GM19238 (cell line): ENCODE results near the gene THSD4.
"Not testable (repeated sequence)": the region's sequence is repeated elsewhere in the genome, so short reads cannot be mapped to it uniquely, and the experiment has no call there.

Source experiments
- DNase-seq: peaks from one replicate; pipeline ENCODE4 v3.0.0; 2011; ENCODE audit warnings: low spot score; ENCODE audit not compliant: insufficient read length

The THSD4 gene

DNA sequence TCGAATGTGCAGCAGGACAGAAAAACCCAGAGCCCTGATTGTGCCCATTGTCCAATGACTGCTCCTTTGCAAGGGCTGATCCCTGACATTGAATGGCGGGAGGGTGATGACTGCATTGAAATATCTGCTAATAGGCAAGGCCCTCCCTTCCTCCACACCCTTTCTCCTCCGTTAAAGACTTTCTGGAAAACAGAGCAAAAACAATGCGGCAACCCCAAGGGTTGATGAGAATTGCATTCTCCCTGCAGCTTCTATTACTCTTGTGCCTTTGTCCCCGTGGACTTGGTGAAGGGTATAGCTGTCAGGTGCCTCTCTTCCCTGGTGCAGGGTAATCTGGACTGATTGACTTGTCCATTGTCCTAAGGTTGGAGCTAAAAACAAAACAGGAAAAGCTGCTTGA is 71.8 kb downstream of the THSD4 start:
- no peak for DNase-seq

DNA sequence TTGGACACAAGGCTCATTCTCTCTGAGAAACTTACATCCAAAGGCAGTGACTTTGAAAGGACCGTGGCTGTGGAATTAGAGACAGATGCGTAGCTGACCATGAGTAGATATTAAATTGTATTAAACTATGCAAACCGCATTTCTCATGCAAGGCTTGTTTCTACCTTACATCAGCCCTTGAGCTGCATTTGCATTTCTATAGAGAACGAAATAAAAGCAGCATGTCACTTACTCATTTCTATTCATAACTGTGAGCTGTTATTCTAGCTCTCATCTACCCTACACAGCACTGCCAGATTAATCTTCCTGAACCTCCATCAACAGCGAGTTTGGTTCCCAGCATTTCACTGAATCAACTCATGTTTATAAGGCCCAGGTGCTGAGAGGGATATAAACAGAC is 72.3 kb downstream of the THSD4 start:
- DNase-seq, result no peak

DNA sequence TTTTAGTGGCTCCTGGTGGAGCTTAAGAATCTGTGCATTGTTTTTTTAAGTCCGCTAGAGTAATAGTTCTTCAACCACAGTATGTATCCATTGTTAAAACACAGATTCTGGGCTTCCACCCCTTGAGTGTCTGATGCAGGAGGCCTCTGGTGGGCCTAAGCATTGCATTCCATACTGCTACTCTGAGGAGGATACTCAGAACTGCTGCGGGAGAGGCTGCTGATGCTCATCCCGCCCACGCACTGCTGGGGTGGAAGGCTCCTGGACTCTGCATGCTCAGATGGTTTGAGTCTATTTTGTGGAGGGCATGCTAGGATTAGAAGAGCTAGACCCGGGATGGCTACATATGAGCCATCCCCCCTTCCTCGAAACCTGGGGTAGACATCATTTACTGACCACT is 74.4 kb downstream of the THSD4 start:
- no peak for DNase-seq

DNA sequence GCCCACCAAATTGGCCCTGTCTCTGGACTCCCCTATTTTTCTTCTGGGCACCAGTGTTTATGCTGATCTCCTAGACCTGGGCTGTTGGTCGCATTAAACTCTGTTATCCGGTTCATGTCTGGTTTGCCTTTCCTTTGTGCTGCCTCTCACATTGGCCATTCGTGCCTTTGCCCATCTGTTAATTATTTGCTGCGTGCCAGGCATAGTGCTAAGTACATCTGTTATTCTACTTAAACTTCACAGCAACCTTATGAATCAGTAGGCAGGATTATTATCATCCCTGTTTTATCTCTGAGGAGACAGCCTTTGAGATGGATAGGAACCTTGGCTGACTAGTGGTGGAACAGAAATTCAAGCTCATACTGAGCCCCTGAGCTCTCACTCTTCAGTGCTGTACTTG is 76.0 kb downstream of the THSD4 start:
- DNase-seq, result no peak

DNA sequence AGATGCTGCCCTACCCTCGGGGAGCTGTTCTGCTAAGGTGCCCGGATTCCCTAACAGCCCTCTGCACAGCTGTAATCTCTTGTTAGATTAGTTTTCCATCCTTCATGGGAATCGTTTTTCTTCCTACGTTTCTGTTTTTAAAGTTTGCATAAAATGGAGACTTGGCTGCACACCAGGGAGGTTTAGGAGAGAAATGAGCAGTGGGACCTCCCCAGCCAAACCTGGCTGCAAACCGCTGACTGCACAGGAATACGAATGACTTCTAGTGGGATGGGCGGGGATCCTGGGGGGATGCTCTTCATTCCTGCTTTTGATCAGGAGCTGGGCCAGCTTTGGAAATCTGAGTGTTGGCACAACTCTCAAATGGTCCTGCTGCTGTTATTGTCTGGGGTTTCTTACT is 77.5 kb downstream of the THSD4 start:
- no peak for DNase-seq

DNA sequence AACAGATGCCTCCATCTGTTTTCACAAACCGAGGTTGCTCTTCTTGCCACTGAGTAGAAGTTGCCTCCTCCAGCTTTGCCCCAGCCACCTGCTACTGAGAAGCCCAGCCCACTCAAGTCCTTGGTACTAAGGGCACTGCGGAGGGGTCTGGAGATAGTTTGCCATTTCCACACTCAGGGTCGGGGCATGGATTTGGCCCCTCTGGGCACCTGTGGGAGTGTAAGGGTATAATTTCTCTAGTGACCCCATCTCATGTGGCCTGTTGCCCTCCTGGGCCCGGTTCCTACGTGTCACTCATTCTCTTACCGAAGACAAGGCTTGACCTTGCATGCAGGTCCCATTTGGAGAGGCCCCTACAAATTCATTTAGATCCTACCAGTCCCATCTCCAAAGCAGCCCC is 79.0 kb downstream of the THSD4 start:
- DNase-seq, result no peak

DNA sequence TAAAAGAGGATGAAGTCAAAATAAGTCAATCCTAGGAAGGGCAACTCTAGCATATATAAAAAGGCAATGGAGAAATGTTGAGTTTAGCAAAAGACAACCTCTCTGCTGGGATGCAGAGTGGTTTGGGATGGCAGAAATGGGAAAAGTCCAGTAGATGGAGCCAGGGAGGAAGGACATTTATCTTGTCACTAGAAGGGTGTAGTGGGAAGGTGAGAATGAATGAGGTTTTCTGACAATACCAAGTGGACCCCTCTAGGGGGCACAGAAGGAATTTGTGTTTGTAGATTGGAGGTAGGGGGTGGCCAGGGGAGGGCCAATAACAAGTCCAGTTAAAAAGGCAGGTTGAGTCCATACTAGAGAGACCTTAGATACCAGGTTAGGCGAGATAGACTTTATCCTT is 80.0 kb downstream of the THSD4 start:
- no peak for DNase-seq

DNA sequence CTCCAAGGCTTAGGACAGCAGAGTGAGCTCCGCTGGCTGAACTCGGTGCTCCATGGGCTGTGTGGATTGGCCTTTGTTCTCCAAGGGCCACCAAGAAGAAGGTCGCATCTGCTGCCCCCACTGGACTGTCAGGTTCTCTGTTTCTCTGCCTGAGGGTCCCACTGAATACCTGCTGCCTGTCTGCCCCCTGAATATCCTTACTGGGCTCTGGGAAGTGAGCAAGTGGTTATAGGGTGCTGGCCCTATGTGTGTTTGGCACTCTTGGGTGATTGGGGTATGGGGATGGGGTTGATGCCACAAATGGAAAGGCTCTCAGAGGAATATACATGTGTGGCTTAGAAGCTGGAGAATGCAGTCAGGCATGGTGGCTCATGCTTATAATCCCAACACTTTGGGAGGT is 82.3 kb downstream of the THSD4 start:
- DNase-seq, result no peak

DNA sequence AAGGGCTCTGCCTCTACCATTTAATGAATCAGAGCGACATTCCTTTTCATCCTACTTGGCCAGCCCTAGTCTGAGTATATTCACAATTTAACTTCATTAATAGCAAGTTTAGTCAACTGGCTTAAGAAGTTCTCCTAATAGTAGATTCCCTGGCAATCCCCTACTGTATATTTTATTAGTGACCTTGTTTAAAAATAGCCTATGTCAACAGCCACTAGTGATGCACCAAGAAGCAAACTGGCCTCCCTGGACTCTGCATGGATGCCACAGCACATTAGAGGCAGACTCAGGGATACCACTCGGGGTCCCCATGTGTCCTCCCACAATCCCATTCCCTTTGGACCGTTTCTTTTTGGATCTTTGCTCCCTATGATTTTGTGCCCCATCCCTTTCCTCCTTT is 83.6 kb downstream of the THSD4 start:
- DNase-seq, result no peak

DNA sequence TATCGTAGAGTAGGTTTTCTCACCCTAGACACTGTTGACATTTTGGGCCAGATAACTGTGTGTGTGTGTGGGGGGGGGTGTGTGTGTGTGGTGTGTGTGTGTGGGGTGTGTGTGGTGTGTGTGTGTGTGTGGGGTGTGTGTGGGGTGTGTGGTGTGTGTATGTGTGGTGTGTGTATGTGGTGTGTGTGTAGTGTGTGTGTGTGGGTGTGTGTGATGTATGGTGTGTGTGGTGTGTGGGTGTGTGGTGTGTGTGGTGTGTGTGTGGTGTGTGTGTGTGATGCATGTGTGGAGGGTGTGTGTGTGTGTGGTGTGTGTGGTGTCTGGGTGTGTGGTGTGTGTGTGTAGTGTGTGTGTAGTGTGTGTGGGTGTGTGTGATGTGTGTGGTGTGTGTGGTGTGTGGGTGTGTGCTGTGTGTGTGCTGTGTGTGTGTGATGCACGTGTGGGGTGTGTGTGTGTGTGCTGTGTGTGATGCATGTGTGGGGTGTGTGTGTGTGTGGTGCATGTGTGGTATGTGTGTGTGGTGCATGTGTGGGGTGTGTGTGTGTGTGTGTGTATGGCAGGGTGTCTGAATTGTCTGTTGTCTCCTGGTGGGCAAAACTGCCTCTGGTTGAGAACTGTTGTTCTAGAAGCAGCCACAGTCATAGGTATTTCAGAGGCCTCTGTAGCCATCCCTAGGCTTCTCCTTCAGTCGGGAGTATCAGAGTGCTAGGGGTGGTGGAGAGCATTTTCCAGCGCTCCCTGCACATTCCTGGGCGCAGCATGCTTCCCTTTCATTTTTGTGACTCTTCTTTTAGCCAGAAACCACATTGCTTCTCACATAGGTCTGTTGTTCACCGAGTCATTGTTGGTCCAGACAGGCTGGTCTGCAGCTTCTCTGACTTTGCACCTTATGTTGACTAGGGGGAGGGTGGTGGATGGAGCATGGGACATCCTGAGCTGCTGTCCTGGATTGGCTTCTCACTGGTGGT is 84.4 kb downstream of the THSD4 start:
- DNase-seq, result no peak

DNA sequence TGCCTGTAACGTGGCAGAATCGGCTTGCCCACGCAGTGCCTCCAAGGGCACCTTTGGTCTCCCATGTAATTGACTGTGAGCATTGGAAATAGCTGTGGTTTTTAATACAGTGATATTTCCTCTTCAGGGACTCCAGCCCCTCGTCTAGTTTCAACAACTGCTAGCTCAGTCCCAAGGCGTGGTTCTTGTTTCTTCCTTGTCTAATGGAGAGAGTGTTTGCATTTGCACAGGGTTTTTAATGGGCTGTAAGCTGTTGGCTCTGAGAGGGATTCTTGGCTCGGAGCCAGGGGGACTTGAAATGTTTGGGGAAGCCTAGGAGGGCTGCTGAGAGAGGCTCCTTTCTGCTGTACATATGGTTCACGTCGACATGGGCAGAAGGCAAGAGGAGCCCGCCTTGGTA is 86.2 kb downstream of the THSD4 start:
- DNase-seq, result no peak

DNA sequence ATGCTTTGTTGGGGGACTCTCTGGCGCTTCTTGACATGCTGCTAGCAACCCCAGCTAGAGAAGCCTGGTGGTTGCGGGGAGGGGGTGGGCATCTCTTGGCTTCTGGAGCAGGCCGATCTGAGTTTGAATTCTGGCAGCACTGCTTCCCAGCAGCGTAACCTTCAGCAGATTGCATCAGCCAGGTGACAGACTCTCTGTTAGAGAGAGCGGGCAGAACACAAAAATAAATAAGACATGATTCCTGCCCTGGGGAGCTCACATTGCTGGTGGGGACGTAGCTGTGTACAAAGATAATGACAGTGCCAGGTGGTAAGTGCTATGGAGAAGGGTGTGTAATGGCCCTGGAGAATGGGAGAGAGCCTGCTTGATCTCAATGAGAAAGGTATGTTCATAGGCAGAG is 87.4 kb downstream of the THSD4 start:
- DNase-seq, result no peak

DNA sequence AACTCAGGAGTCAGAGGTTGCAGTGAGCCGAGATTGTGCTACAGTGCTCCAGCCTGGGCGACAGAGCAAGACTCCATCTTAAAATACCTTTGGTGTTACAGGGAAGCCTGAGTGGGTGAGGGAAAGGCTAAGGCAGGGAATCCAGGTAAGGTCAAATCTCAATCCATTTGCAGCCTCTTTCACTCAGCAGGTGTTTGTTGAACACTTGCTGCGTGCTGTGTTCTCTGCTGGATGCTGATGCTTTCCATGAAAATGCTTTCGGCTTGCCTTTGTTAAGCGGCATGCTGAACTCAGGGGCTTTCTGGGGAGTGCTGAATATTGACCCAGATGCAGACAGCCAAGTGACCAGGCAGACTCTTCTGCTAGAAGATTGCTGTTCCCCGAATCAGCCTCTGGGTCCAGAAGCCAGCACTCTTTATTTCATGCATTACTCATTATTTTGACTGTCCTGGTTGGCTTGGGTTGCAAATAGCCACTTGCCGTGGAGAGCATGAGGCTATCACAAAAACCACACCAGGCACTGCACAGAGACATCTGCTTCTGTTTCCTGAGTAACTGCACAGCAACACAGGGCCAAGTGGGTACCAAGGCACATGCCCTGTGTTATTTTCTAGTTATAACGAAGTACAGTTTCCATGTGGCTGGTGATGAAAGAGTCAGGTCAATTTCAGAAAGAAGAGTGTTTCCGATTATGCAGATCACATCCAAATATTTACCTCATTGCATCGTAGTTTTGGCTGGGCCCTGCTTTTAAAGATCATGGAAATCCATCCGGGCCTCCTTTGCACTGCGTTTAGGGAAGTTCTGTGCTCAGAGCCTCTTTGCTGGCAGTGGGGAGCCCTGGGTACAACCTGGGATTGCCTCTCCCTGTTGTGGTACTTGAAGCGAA is 88.6 kb downstream of the THSD4 start:
- no peak for DNase-seq

DNA sequence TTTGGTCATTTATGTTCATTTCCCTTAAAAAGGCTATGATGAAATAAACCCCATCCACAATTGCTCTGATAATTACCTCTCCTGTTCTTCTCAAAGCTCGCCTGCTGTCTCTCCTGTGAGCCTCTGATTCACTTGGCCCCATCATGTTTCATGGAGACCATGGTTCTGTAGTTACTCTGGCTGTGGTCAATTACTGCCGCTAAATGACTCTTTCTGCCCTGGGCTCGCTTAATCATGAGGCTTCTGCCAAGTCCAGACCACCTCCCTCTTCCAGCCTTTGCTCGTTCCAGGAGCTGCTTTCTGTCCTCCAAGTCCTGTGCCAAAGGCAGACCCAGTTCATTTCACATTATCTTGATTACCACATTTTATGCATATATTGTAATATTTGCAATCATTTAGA is 91.9 kb downstream of the THSD4 start:
- DNase-seq, result no peak

DNA sequence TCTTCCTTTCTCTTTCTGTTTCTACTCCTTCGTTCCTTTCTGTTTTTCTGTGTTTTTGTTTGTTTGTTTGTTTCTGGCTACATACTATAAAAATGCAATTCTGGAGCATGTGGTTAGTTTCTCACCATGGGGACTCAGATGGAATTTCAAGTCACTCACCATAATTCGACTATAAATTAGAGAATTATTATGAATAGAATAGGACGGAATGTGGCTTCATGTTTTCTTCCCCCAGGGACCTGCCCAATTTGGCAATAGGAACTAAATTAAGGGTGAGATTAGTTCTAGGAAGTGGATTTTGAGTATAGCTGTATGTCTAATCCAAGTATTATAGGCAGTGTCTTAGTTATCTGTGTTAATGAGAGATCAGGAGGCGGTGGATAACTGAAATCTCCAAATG is 96.9 kb downstream of the THSD4 start:
- no peak for DNase-seq

DNA sequence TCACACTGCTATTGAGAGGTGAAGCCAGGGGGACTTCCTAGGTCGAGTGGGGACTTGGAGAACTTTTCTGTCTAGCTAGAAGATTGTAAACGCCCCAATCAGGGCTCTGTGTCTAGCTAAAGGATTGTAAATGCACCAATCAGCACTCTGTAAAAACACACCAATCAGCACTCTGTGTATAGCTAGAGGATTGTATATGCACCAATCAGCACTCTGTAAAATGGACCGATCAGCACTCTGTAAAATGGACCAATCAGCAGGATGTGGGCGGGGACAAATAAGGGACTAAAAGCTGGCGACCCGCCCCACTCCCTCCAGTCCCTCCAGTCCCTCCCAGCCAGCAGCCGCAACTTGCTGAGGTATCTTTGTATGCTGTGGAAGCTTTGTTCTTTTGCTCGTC is 98.7 kb downstream of the THSD4 start:
- DNase-seq, result not testable (repeated sequence)

DNA sequence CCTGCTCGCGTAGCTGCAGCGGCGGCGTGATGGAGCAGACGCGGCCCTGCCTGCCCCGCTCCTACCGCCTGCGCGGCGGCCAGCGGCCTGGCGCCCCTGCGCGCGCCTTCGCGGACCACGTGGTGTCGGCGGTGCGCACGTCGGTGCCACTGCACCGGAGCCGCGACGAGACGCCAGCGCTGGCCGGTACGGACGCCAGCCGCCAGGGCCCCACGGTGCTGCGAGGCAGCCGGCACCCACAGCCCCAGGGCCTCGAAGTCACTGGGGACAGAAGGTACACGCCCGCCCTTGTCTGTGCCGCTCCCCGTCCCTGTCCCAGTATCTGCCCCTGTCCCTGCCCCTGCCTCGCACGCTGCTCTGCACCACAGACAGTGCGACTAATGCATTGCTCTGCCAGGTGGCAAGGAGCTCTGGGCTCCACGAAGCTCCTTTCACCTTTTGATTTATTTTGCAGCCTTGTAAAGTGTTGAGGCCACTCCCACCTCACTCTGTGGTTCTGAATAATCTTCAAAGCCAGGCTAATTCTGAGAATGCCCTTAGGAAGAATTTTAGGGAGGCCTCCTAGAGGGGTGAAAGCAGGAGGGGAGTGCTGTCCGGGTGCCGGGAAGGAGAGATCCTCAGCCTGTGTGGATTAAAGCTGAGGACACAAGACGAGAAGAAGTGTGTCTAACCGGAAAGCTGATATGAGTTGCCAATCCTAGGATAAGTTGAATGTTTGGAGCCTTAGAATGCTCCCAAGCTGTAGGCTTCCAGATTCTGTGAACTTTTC is 100.0 kb downstream of the THSD4 start:
- DNase-seq, result no peak

DNA sequence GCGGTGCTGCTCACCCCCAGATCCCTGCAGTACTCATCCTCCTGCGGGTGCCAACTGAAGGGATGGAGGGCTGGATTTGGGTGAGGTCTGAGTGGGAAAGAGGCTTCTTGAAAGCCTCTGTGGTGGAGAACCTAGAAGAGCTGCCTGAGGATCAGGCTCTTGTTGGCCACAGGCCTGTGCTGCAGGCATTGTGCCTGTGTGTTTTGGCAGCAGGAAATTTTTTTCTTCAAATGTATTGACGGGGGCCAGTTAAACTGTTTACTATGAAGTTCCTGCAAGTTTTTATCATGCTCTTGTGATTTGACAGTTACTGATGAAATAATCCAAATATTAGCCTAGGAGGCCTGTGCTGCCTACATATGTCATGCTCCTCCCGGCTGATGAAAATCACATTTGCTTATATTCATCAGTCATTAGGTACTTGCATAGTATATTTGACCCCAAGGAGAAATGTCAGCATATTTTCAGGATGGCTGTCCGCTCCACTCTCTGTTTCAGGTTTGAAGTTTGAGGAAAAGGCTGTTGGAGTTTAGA is 103.1 kb downstream of the THSD4 start:
- DNase-seq, result no peak

DNA sequence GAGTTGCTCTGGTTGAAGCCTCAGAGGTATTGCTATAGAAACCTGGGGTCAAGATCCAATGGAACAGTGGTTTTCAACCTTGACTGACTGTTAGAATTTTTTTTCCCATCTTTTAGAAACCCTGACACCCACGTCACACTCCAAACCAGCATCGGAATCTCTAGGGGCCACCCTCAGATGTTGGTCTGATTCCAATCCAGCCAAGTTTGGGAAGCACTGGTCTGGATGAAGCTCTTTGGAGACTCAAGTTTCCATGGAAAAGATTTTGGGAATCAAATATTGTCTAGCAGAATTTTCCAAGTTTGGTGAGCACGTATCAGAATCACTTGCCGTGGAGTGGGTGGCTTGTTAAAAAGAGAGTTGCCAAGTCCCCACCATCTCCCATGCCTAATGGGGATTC is 103.8 kb downstream of the THSD4 start:
- DNase-seq, result no peak

DNA sequence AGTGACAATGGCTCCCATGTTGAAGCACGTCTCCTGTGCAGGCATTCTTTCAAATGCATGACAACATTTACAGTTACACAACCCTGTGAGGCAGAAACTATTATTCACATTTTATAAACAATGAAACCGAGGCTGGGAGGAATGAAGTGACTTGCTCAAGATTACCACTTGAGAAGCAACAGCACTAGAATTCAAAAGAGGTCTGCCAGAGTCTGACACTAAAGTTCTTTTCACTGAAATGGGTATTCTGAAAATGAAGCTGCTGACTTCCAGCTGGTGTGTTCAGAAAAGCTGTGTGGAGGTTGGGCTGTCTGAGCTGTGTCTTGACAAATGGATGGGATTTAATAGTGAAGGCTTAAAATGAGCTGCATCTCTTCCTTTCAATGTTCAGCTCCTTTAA is 104.4 kb downstream of the THSD4 start:
- DNase-seq, result no peak

DNA sequence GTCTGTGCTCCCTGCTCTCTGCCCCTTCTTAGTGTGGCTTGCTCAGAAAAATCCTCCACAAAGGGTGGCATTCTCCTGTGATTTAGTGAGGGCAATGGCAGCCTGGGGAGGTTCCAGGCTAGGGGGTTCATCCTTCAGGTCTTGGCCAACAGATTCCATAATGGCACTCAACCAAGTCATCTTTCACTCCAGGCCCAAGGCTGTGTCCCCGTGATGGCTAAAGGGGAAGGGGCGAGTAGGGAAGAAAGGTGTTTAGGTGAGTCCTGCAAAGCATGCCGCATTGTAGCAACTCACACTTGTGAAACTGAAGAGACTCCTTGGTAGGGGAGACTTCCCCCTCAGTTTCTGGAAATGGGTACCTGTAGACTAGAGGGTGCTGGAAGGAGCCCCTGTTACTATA is 105.6 kb downstream of the THSD4 start:
- no peak for DNase-seq
